GM19397 (cell line): ENCODE data around the gene ARID1B.

Source experiments
- ATAC-seq: cut with Tn5 transposase; IDR thresholded peaks from one replicate; pipeline ENCODE4 v1.9.1; 2021; ENCODE audit warnings: mild to moderate bottlenecking, moderate library complexity; ENCODE audit not compliant: unreplicated experiment

Gene ARID1B

DNA sequence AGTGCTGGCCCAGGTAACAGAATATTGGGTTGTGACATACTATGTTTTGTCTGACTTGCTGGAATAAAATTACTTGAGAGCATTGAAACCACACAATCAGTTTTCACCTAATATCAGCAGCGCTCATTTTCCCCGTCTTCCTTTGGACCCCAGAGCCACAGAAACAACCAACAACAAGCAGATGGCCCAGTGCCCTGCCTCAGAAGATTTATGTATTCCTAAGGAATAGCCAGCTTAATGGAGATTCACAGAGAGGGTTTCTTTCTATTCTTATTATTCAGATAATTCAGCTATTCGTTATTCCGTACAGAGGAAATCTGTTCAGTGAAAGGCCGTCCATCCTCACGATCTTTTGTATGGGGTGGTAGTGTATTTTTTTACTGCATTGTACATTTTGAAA is 391.3 kb downstream of the ARID1B start:
- ATAC-seq: no peak

- no peak for ATAC-seq
Observed at GRCh38 chr6:157169226-157169625, 392.0 kb downstream of the ARID1B start.

- no peak for ATAC-seq
Observed at GRCh38 chr6:157169656-157170055, 392.5 kb downstream of the ARID1B start.

DNA sequence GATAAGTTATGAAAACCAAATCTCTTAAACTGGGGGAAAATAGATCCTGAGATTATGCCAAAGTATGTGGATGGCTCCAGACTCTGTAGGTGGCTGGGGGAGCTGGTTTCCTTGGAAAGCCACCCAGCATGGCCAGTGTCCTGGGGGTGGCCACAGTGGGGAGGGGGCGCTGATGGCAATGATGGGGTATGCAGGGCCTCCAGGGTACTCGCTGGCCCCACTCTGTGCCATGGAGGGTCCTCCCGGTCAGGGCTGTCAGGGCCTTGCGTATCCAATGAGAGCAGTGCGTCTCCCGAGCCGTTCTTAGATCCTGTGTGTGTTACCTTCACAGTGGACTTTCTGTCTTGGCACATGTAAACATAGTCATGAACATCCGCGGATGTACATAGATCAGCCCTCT is 393.4 kb downstream of the ARID1B start:
- no peak for ATAC-seq

- no peak for ATAC-seq
Observed at GRCh38 chr6:157171801-157172200, 394.6 kb downstream of the ARID1B start.

- ATAC-seq: no peak
Observed at GRCh38 chr6:157172231-157172701, 395.1 kb downstream of the ARID1B start.

DNA sequence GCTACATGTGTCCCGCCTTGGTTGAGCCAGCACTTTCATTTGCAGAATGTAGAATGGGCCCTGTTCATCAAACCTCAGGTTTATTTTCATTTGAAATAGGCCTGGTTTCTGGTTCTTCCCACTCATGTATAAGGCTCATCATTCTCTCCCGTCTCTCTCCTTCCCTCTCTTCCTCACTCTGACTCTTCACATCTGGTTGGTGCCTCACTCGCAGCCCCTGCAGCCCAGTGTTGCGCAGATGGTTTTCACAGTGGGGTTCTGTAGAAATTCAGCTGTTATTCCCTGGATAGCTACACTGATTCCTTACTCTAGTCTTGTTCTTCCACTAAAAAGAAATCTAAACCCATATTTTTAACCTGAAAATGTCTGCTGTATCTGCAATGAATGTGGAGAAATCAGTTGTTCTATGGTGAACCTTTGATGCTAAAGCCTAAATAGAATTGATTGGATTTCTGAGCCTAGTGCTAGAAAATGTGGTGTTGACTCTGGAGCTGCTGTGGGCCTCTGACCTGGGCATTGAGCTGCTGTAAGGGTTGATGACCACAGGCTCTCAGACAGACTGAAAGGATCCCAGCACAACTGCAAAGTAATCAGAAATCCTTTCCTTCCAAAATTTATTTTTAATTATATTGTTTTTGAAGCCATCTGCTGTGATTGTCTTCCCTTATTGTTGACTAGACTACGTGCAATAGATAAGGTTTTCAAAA is 395.8 kb downstream of the ARID1B start:
- ATAC-seq: no peak

GRCh38 chr6:157173776-157174175 is 396.6 kb downstream of the ARID1B start:
- ATAC-seq: no peak

- no peak for ATAC-seq
Observed at GRCh38 chr6:157174731-157175130, 397.6 kb downstream of the ARID1B start.

GRCh38 chr6:157177731-157178336 is 400.7 kb downstream of the ARID1B start:
- no peak for ATAC-seq

DNA sequence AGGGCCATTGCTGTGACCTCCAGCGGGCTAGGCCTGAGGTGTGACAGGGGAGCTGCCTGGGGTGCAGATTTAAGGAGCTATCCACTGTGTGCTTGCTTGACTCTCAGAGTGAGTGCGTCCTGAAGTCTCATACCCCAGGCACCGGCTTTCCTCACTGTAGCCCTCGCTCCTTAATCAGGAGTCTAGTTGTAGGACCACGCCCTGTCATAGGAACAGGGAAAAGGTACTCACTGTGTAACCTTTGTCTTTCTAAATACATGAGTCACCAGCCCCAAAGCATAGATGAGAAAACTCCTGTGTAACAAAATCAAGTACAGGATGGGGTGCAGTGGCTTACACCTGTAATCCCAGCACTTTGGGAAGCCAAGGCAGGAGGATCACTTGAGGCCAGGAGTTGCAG is 404.5 kb downstream of the ARID1B start:
- ATAC-seq: no peak

GRCh38 chr6:157182503-157183264 is 405.5 kb downstream of the ARID1B start:
- no peak for ATAC-seq

DNA sequence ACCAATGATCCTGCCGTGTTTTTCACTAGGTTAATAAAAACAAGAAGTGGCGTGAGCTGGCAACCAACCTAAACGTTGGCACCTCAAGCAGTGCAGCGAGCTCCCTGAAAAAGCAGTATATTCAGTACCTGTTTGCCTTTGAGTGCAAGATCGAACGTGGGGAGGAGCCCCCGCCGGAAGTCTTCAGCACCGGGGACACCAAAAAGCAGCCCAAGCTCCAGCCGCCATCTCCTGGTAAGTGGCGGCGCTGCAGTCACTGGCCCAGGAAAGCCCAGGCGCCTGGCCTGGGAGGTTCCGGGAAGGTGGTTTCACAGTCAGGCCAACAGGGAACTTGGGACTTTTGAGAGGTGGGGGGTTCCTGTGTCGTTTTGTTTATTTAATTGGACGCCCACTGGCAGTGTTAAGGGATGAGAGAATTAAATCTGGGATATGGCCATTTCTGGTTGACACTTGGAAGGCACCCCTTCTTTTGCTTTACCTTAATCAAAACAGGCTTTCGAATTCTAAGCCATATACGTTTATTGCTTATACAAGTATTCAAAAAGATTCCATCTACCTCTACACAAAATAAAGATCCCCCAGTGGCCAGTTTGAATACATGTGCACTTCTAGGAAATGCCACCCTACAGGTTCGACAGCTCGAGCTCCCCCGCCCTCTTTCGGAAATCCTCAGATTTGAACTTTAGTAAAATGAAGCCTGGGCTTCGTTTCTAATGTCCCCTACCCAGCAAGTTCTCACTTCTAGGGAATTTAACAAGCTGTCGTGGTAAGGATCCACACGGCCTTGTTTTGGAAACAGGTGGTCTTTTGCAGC is 407.2 kb downstream of the ARID1B start:
- no peak for ATAC-seq

GRCh38 chr6:157185171-157185570 is 408.0 kb downstream of the ARID1B start:
- ATAC-seq: no peak

- ATAC-seq: no peak
Observed at GRCh38 chr6:157185986-157186385, 408.8 kb downstream of the ARID1B start.

DNA sequence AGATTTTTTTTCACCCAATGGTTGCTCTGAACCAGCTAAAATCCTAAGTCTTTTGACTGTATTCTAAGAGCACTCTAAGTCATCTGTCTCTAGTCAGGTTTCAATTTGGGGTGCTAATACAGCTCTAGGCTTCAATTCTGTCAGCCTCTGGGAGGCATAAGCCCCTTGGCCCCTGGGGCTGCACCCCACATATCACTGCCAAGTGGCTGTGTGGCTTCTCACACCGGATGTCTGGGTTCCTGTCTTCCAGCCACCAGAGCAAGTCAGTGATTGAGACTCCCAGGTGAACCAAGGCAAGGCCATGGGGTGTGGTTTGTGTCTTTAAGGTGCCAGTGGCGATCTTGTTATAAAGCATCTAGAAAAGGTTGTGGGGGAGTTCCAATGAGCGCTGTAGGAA is 409.6 kb downstream of the ARID1B start:
- no peak for ATAC-seq

- ATAC-seq: no peak
Observed at GRCh38 chr6:157187182-157188083, 410.3 kb downstream of the ARID1B start.

DNA sequence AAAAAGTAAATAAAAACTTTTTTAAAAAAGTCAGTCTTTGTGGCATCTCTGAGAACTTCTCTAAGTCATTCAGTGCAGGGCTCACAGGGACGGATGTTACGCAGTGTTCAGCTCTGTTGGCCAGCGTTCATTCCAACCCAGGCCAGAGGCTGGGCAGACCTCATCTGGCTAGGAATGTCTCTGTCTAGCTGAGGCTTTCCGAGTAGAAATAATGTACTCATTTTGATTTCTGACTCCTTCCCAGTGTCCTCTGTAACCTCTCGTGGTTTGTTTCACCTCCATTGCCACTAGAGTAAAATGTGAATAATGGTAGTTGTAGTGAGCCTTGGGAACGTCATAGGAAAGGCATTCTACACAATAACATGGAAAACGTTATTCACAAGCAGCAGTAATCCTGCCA is 411.0 kb downstream of the ARID1B start:
- ATAC-seq: no peak

- ATAC-seq: no peak
Observed at GRCh38 chr6:157193443-157193996, 416.3 kb downstream of the ARID1B start.

- ATAC-seq: no peak
Observed at GRCh38 chr6:157194110-157194509, 416.9 kb downstream of the ARID1B start.
